ENCODE data around the gene PRKAR1B. TPM values are rescaled to one million over a fixed set of nuclear protein-coding genes. Genes with fewer than 3 reads are reported as not detected.

PRKAR1B gene
- total RNA-seq, 1 experiment from 2014 or later, result 27.2 TPM

- DNase-seq (ENCODE audit: low read depth), result no peak
Measured at GRCh38 chr7:696812-697551, 30.1 kb downstream of the PRKAR1B start.

GRCh38 chr7:696426-696811, 30.7 kb downstream of the PRKAR1B start:
- no peak for DNase-seq (ENCODE audit: low read depth)

DNA sequence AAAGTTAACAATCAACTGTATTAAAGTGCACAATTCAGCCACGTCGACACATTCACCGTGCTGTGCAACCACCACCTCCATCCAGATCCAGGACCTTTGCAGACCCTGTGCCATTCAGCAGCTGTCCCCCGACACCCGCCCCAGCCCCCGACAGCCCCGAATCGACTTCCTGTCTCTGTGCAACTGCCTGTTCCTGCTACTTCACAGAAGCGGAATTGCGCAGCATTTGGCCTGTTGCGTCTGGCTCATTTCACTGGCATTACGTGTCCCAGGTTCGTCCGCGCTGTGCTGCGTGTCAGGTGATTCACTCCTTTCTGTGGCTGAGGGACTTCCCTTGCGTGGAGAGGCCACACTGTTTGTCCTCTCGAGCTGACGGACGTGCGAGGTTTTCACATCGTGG, 33.8 kb downstream of the PRKAR1B start:
- no peak for DNase-seq (ENCODE audit: low read depth)

DNA sequence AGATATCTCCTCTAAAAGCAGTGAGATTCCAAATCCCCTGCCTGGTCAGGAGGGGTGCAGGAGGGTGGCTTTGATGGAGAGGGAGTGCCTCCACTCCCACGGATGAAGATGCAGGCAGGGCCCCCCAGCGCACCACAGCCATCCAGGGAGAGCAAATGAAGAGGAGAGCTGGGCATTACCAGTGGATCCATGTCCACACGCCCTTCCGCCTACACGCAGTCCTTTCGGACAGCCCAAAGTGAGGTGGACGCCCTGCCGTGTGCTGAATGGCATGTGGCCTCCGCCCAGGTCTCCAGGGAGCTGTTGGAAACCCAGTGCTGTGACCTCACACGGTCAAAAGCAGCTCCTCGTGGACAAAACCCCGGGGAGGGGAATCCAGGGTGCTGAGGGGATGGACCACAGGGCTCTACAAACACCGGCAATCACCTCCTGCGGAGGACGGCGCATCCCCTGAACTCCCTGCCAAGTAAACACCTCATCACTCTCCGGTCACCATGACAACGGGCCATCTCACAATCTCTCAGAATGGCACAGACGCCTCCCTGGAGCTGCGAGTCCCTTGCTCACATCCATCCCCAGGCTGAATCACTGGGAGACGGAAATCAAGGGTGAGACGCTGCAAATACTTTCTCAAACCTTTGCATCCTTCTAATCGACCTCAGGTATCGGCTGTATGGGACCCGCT, 35.6 kb downstream of the PRKAR1B start:
- DNase-seq (ENCODE audit: low read depth), result peak; percentile 13

GRCh38 chr7:690478-691360, 36.4 kb downstream of the PRKAR1B start:
- no peak for DNase-seq (ENCODE audit: low read depth)

GRCh38 chr7:685540-685939, 41.5 kb downstream of the PRKAR1B start:
- no peak for DNase-seq (ENCODE audit: low read depth)

GRCh38 chr7:684416-684815, 42.7 kb downstream of the PRKAR1B start:
- DNase-seq (ENCODE audit: low read depth), result no peak

DNA sequence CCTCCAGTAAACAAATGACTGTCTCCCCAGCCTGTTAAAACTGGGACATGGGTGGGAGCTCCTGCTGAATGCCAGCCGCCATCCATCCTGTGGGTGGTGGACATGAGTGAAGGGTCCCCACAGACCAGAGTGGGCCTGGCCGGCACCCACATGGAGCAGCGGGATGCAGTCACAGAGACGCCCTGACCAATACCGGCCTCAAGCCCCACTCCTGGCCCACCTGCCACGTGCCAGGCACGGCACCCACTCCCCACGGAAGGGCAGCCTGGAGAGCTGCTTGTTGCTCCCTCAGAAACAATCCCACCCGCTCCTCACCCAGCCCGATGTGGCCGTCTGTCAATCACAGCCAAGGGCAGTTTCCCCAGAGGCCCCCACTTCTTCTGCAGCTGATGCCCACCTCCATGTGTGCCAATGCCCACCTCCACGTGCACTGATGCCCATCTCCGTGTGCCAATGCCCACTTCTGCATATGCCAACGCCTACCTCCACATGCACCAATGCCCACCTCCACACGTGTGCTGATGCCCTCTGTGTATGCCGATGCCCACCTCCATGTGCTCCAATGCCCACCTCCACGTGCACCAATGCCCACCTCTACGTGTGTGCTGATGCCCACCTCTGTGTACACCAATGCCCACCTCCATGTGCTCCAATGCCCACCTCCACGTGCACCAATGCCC, 43.4 kb downstream of the PRKAR1B start:
- DNase-seq (ENCODE audit: low read depth), result no peak

DNA sequence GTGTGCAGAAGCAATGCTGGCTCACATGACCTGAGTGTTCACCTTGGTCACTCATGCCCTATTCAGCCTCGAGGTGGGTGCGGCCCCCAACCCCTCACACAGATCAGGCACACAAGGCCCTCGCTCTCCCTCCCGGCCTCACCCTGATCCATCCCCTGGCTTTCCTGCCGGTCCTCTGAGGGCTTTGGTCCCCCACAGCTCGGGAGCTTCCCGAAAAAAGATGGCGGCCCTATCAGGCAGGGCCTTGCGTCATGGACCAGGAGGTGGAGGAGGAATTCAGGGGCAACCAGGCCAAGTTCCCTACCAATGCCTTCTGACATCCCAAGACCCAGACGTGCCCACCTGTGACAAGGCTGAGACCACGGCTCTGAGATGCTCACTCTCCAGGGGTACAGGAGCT, 44.3 kb downstream of the PRKAR1B start:
- DNase-seq (ENCODE audit: low read depth), result no peak

DNA sequence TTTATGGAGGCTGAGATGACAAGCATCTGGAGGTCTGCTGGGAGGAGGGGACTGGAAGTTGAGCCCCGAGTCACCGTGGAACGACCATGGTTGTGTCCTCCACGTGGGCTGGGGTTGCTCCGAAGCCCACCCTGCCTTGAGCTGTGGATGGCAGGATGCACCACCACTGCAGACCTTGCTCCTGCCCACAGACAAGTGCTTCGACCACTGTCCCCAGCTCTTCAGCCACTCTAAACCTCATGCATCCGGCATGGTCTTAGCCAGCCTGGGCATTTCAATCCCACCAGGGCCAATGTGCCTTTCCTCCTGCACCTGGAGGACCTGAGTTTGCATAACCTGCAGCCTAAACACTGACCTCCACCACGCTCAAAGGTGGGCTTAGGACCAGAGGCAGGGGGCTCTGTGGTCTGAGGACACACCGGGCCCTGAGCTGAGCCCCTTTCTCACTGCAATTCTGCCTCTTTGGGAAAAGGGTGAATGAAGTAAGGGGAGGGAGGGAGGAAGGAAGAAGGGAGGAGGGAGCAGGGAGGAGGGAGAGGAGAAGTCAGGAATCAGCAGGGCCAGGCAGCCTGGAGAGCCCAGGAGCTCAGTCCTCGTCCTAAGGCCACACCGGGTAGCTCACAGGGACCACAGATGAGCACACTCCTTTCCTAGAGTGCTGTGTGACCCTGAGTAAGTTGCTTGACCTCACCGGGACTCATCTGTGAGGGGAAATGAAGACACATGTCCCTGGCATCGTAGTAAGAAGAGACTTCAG, 45.4 kb downstream of the PRKAR1B start:
- no peak for DNase-seq (ENCODE audit: low read depth)

GRCh38 chr7:680411-681127, 46.5 kb downstream of the PRKAR1B start:
- DNase-seq (ENCODE audit: low read depth), result no peak

GRCh38 chr7:676972-677385, 50.1 kb downstream of the PRKAR1B start:
- DNase-seq (ENCODE audit: low read depth), result no peak

DNA sequence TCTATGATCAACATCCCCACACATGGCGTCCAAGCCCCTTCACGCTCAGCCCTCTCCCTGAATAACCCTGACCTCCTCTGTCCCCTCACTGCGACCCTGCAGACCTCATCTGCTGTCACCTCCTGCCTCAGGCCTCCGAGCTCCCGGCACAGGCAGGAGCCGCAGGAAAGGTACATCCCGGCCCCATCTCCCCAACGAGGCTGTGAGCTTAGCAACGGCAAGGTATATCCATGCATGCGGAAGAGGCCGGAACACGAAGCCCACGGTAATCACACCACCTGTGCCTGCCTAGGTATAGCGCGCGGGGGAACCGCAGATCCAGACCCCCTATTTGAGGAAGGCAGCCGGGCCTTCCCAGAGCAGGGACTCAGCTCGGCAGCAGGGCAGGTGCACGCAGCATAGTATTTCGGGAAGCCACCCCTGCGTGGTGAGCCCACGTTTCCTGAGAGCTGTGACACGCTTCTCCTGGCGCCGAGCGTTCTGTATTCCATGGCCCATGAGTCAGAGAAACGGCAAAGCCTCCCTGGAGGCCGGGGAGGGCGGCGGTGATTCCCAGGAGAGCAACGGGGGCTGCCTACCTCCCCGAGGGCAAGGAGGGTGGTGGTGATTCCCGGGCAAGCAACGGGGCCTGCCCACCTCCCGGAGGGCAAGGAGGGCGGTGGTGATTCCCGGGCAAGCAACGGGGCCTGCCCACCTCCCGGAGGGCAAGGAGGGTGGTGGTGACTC, 50.7 kb downstream of the PRKAR1B start:
- no peak for DNase-seq (ENCODE audit: low read depth)

- DNase-seq (ENCODE audit: low read depth), result peak; percentile 15
Measured at GRCh38 chr7:674454-675410, 52.3 kb downstream of the PRKAR1B start.

DNA sequence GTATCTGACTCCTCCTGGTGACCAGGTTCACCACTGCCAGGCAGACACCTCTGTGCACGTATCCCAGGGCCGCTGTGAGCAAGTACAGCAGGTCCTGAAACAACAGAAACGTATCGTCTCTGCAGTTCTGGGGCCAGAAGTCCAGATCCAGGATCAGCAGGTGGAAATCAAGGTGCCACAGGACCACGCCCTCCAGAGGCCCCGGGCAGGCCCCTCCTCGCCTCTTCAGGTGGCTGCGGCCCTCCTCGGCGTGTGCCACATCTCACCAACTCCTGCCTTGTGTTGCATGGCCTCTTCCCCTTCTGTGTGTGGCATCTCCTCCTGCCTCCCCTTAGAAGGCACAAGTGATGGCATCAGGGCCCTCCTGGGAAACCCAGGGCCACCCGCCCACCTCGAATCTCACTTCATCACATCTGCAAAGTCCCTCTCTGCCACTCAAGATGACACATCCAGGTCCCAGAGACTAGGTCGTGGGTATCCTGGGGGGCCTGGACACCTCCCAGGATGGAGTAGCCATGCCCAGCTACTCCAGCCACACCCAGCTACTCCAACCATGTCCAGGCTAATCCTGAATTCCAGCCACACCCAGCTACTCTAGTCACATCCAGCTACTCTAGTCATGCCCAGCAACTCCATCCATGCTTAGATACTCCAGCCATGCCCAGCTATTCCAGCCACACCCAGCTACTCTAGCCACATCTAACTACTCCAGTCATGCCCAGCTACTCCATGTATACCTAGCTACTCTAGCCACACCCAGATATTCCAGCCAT, 53.2 kb downstream of the PRKAR1B start:
- DNase-seq (ENCODE audit: low read depth), result no peak

DNA sequence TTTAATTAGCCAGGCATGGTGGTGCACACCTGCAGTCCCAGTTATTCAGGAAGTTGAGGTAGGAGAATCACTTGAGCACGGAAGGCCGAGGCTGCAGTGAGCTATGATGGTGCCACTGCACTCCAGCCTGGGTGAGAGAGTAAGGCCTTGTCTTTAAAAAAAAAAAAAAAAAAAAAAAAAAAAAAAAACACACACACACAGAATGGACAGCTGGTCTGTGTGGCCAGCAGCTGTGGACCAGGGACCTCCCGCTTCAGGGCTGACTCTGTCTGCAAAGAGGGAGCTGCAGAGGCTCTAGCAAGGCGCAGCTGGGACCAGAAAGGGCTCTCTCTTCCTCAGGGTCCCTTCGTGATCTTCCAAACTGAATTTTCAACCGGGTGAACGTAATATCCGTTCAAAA, 54.2 kb downstream of the PRKAR1B start:
- no peak for DNase-seq (ENCODE audit: low read depth)

GRCh38 chr7:671415-672042, 55.6 kb downstream of the PRKAR1B start:
- no peak for DNase-seq (ENCODE audit: low read depth)
